GM18858 (cell line): ENCODE data around the gene LRP11.
"Not testable (repeated sequence)": the region's sequence is repeated elsewhere in the genome, so short reads cannot be mapped to it uniquely, and the experiment has no call there.

ENCODE experiments used
- ATAC-seq: cut with Tn5 transposase; IDR thresholded peaks from one replicate; pipeline ENCODE4 v1.9.1; 2021; ENCODE audit not compliant: unreplicated experiment

The LRP11 gene

DNA sequence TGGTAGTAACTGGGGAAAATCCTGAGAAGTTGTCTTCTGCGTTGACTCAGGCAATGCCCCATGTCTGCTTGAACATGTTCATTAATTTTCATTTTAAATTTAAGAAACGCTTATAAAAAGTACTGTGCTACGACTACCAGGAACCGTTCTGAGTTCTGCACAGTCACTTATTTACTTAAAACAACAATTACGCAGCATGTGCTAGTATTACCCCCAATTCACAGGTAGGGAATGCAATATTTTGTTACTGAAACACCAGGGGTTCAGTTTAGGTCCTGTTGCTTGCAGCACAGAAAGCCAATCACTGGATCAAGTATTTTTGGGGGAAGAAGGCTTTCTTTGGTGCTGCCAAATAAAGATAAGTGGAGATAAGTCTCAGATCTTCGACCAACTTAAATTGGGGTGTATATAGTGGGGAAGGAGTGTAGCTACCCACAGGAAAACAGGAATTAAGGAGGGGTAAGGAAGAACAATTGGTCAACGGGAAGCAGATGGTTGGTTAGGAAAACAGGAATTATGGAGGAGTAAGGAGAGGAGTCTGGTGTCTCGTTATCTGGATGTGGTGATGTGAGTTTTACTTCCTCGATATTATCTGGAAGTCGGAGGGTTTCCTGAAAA, 5.2 kb upstream of the LRP11 start:
- no peak for ATAC-seq

- no peak for ATAC-seq
Observed at GRCh38 chr6:149867876-149868640, 3.9 kb upstream of the LRP11 start.

- ATAC-seq: no peak
Observed at GRCh38 chr6:149864578-149865535, 698 bp upstream of the LRP11 start.

DNA sequence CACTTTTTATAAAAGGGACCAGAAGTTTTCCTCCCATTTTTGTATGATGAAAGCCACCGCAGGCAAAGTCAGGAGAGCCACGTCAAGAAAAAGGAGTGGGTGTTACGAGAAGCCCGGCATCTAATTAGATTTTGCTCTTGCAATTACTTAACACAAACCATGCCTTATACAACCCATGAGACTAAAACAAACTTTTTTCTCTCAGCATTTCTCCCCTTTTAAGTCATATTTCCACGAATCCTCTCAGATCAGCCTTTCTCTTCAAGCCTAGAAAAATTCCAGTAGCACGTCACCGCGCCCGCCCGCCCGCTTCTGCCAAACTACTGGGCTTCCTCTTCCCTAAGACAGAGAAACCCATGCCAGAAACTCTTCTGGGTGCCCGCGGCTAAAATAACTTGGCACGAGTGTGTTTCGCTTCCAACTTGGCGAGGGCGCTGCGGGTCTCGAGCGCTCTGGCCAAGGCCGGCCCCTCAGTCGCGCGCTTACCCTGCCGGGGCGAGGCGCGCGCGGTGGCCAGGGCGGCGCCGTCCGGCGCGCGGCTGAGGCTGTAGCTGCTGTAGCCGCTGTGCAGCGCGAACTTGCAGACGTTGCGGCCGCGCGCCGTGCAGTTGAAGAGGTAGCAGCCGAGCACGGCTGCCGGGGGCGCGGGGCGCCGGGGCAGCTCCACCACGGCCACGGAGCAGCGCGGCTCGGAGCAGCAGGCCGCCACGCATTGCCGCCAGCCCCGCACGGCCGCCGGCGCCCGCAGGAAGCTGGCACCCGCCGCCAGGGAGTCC, 1.0 kb downstream of the LRP11 start:
- no peak for ATAC-seq

DNA sequence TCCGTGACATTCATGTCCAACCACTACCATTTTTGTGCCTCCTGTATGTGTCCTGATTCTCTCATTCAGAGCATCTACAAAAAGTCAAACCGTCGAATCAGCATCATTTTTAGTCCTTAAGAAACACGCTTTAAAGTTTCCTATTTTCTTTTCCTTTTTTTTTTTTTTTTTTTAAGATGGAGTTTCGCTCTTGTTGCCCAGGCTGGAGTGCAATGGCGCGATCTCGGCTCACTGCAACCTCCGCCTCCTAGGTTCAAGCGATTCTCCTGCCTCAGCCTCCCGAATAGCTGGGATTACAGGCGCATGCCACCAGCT, 1.8 kb downstream of the LRP11 start:
- ATAC-seq: not testable (repeated sequence)

DNA sequence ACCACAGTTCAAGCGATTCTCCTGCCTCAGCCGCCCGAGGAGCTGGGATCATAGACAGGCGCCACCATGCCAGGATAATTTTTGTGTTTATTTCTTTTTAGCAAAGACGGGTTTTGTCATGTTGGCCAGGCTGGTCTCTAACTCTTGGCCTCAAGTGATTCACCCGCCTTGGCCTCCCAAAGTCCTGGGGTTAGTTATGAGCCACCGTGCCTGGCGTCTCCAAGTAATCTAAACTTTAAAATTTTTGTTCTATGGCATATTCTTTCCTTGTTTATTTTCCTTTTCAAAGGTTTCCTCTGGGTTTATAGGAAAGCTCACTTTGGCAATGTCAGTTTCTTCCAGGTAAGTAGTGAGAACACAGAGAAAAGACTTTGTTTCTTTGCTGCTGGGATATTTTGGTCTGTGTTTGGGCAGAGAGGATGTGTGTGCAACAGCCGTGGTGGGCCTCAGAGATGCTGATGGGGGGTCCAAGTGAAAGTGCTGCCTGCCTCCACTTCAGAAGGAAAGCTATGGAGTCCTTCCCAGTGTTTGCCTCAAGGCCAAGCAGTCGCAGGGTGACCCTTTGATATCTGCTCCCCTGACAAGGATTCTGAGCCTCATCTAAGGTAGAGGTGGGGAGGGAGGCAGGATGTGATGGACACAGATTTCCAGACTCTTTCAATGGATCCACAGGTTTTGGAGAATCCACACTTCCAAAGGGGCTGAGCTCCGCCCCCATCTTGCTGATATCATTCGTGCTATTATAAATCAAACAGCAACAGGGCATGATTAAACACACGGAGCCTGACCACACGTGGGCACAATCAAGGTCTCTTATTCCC, 2.3 kb downstream of the LRP11 start:
- ATAC-seq: no peak

DNA sequence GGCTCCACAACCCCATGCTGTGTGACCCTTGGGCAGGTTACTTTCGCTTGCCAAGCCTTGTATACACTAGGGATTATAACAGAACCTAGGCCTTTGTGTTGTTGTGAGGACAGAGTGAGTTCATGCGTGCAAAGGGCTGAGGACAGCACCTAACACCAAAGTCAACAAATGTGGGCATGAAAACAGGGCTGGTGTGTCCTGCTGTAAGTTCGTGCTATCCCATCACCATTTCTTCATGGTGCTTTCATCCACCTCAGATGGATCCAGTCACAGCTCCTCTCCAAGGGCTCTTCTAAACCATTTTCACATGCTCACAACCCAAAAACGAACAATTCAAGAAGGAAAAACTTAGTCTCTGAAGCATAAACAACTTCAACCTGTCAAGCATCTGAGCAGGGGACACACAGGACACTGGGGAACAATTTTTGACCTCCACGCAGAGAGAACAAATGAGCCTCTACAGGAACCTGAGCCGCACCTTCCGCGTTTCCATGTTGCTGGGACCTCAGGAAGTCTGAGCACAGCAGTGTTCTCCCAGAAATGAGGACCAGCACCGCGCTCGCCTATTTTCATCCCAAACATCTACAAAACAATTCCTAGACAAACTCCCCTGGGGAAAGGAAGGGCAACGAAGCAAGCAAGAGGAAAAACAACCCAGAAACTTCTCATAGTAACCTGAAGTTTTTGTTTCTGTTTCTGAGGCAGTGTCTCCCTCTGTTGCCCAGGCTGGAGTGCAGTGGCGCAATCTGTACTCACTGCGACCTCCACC, 3.1 kb downstream of the LRP11 start:
- ATAC-seq: no peak

DNA sequence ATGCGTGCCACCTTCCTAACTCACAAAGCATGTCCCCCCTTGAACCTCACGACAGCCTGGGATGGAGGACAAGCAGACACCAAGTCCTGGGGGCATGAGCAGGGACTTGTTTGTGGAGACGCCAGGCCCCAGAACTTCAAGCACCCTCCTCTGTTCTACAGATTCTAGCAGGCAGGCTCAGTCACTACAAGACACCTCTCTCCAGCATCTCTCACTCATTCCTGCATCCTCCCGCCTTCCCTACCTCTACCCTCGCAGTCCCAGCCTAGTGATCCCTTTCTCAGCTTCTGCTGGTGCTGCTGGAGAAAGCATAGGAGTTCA, 3.7 kb downstream of the LRP11 start:
- no peak for ATAC-seq

DNA sequence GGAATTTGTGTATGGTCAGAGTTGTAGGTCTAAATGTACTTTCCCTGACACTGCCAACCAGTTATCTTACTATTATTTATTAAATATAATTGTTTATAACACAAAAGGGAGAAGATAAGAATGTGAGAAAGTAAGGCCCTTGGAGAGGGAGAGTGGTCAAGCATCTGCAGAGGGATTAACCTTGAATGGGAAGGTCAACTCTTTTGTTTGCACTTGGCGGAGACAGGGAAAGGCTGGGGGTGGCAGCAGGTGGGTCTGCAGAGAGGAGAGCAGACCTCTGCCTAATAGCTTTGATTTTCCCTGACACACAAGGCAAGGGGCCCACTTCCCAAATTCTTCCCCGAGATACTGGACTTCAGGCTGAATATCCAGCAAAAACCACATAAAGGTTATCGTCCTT, 4.2 kb downstream of the LRP11 start:
- no peak for ATAC-seq

- no peak for ATAC-seq
Observed at GRCh38 chr6:149859368-149859767, 4.8 kb downstream of the LRP11 start.

DNA sequence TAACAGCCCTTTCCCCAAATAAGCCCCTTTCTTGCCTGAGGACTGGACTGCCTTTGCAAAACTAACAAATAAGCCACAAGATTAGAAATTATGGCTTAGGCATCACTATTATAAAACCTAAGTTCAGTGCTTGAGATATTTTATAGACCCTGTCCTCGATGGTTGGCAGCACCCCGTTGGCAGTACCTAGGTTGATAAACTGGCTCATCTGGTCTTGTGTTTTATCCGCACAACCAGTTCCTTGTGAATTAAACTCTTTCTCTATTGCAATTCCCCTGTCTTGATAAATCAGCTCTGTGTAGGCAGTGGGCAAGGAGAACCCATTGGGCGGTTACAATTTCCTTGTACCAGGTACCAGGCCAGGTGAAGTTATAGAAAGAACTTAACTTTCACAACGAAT, 6.6 kb downstream of the LRP11 start:
- ATAC-seq: no peak

DNA sequence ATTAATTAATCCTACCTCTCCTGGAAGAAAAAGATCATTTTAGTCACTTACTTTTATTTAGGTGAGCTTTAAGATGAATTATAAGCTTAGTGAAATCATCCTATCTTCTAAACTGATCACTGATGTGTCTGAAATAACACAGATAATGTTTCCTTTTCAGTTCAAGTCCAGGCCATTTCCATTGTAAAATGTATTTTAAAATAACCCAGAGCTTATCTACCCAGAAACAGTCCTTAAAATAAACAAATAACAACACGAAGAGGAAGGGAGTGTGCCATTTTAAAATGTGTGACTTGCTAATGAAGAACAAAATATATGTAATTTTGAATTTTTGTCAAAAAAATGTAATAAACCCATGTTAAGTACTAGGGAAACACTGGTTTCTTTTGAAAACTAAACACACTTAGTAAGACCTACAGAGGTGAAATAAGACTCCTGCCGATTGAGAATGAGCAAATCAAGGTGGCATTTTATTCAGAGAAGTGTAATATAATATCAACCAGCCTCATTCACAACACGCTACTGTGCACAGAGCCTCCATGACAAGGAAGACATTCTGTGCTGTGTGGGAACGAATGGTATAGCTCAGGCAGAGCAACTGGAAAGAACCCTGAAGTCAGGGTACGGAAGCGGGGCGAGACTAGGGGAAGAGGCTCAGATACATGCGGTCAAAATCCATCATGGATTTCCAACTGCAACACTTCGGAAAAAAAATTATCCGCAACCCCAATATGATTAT, 7.7 kb downstream of the LRP11 start:
- ATAC-seq: no peak

GRCh38 chr6:149855741-149856140, 8.4 kb downstream of the LRP11 start:
- no peak for ATAC-seq

- no peak for ATAC-seq
Observed at GRCh38 chr6:149855040-149855654, 9.0 kb downstream of the LRP11 start.

GRCh38 chr6:149854532-149854931, 9.6 kb downstream of the LRP11 start:
- ATAC-seq: no peak

- ATAC-seq: not testable (repeated sequence)
Observed at GRCh38 chr6:149854017-149854416, 10.1 kb downstream of the LRP11 start.

- no peak for ATAC-seq
Observed at GRCh38 chr6:149852881-149853280, 11.3 kb downstream of the LRP11 start.

DNA sequence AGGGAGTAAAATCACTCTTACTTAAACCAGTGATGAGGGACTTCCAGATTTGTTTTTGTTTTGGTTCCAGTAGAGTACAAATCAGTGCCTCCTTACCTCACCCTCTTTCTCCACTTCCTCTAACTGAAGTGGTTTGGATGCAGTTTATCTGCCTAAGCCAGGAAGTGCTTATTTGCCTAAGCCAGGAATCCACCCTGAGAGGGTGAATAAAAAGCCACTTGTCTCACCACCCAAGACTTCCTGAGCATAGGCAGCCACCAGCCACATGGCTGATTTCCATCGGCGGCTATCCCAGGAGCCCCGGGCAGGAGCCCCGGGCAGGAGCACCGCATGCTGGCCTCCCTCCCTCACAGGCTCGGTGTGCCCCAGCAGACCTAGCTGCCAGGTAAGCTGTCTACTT, 12.0 kb downstream of the LRP11 start:
- peak; percentile 55 for ATAC-seq
